GM12891 (cell line): ENCODE data around the gene USP31.

ENCODE experiments used
- DNase-seq: peaks from one replicate; pipeline ENCODE4 v3.0.0; 2011; ENCODE audit warnings: low spot score; ENCODE audit not compliant: insufficient read length
- FAIRE-seq: peaks from 2 replicates; lab custom pipeline; 2011; peaks lifted over from hg19 to GRCh38; lab: Jason Lieb, UNC
- PAX5 ChIP-seq: IDR thresholded peaks from 2 replicates; pipeline ENCODE4 v1.6.1; 2011; ENCODE audit warnings: low read length, moderate library complexity, mild to moderate bottlenecking; ENCODE audit not compliant: insufficient read depth, severe bottlenecking
- POLR2A ChIP-seq: IDR thresholded peaks from 2 replicates; pipeline ENCODE4 v1.6.1; 2011; ENCODE audit warnings: low read depth, low read length, control low read depth
- POLR2AphosphoS5 ChIP-seq: IDR thresholded peaks from 2 replicates; pipeline ENCODE4 v1.6.1; 2011; ENCODE audit warnings: low read depth, low read length, control low read depth
- POU2F2 ChIP-seq: IDR thresholded peaks from 2 replicates; pipeline ENCODE4 v1.6.1; 2011; ENCODE audit warnings: low read depth, mild to moderate bottlenecking, control low read depth, low read length, moderate library complexity
- SPI1 ChIP-seq: IDR thresholded peaks from 2 replicates; pipeline ENCODE4 v1.6.1; 2011; ENCODE audit warnings: low read depth, low read length, control low read depth
- TAF1 ChIP-seq: IDR thresholded peaks from 2 replicates; pipeline ENCODE4 v1.6.1; 2011; ENCODE audit warnings: low read depth, low read length, control low read depth

The USP31 gene

GRCh38 chr16:23140107-23140506, 9.1 kb downstream of the USP31 start:
- TF ChIP-seq POU2F2 (no peak), SPI1 (no peak), PAX5 (no peak), POLR2A (no peak), POLR2AphosphoS5 (no peak), TAF1 (no peak)
- FAIRE-seq: no peak
- DNase-seq: no peak

- TF ChIP-seq SPI1 (no peak), PAX5 (no peak), TAF1 (no peak), POLR2A (no peak), POLR2AphosphoS5 (no peak), POU2F2 (no peak)
- no peak for FAIRE-seq
- DNase-seq: no peak
Measured at GRCh38 chr16:23137818-23138217, 11.4 kb downstream of the USP31 start.

- no peak for FAIRE-seq
- no peak for DNase-seq
- TF ChIP-seq TAF1 (no peak), SPI1 (no peak), POLR2A (no peak), POU2F2 (no peak), POLR2AphosphoS5 (no peak), PAX5 (no peak)
Measured at GRCh38 chr16:23137256-23137655, 12.0 kb downstream of the USP31 start.

- TF ChIP-seq POLR2A: no peak
- TF ChIP-seq PAX5: no peak
- no peak for TF ChIP-seq SPI1
- no peak for DNase-seq
- FAIRE-seq: no peak
Measured at GRCh38 chr16:23134274-23134673, 15.0 kb downstream of the USP31 start.

GRCh38 chr16:23132775-23133463, 16.3 kb downstream of the USP31 start:
- DNase-seq (no peak), FAIRE-seq (no peak)
- TF ChIP-seq POLR2A (no peak), POLR2AphosphoS5 (no peak), SPI1 (no peak), PAX5 (no peak), POU2F2 (no peak), TAF1 (no peak)

GRCh38 chr16:23131931-23132621, 17.2 kb downstream of the USP31 start:
- DNase-seq: no peak
- FAIRE-seq: no peak
- TF ChIP-seq PAX5: no peak
- no peak for TF ChIP-seq SPI1
- TF ChIP-seq TAF1: no peak
- TF ChIP-seq POLR2A: no peak
- TF ChIP-seq POLR2AphosphoS5: no peak
- TF ChIP-seq POU2F2: no peak

- DNase-seq (no peak), FAIRE-seq (no peak)
- no peak for TF ChIP-seq PAX5
- TF ChIP-seq POU2F2: no peak
- no peak for TF ChIP-seq POLR2A
- no peak for TF ChIP-seq TAF1
- TF ChIP-seq POLR2AphosphoS5: no peak
- TF ChIP-seq SPI1: no peak
Measured at GRCh38 chr16:23131436-23131835, 17.8 kb downstream of the USP31 start.

- TF ChIP-seq SPI1 (no peak), TAF1 (no peak), PAX5 (no peak), POU2F2 (no peak), POLR2AphosphoS5 (no peak), POLR2A (no peak)
- FAIRE-seq: no peak
- DNase-seq: no peak
Measured at GRCh38 chr16:23131036-23131435, 18.2 kb downstream of the USP31 start.

GRCh38 chr16:23129686-23130085, 19.6 kb downstream of the USP31 start:
- no peak for FAIRE-seq
- TF ChIP-seq POLR2A: no peak
- no peak for TF ChIP-seq SPI1
- TF ChIP-seq TAF1: no peak
- no peak for DNase-seq

- DNase-seq: no peak
- TF ChIP-seq POLR2A: no peak
- no peak for FAIRE-seq
Measured at GRCh38 chr16:23128056-23128455, 21.2 kb downstream of the USP31 start.
